Lung microvascular endothelial cell (primary cell): ENCODE measurements around the gene HMCES. TPM values are rescaled to one million over a fixed set of nuclear protein-coding genes. Genes with fewer than 3 reads are reported as not detected.
"Not testable (repeated sequence)": the region's sequence is repeated elsewhere in the genome, so short reads cannot be mapped to it uniquely, and the experiment has no call there.

Experiments
- DNase-seq, 2 donors: peaks; one replicate each; pipeline versions ENCODE4 v3.0.0 to v3.0.0-alpha.2; 2010; ENCODE audit warnings: low read depth in 2 of 2
- total RNA-seq: library from RNA; depleted of rRNA; stranded (reverse); fragments of >200 nt; gene quantifications from 2 replicates; pipeline ENCODE4 v1.2.1, GENCODE V29; 2014

Gene HMCES
- total RNA-seq, 1 donor from 2014 or later, result 18.7 TPM

- DNase-seq, result no peak
Measured at GRCh38 chr3:129257609-129258008, 21.1 kb upstream of the HMCES start.

- DNase-seq, result no peak
Measured at GRCh38 chr3:129259612-129260477, 18.8 kb upstream of the HMCES start.

- no peak for DNase-seq
Measured at GRCh38 chr3:129260606-129261005, 18.1 kb upstream of the HMCES start.

- no peak for DNase-seq
Measured at GRCh38 chr3:129261894-129262293, 16.8 kb upstream of the HMCES start.

- no peak for DNase-seq
Measured at GRCh38 chr3:129263161-129263910, 15.3 kb upstream of the HMCES start.

- not testable (repeated sequence) for DNase-seq
Measured at GRCh38 chr3:129264994-129265393, 13.7 kb upstream of the HMCES start.

- no peak for DNase-seq
Measured at GRCh38 chr3:129266651-129267050, 12.0 kb upstream of the HMCES start.

- no peak for DNase-seq
Measured at GRCh38 chr3:129268396-129268795, 10.3 kb upstream of the HMCES start.

- no peak for DNase-seq
Measured at GRCh38 chr3:129271674-129272073, 7.0 kb upstream of the HMCES start.

- peak in 1 of 2 donors; percentile 34 for DNase-seq
Measured at GRCh38 chr3:129276385-129276784, 2.3 kb upstream of the HMCES start.

GRCh38 chr3:129277829-129278271 lies 820 bp upstream of the HMCES start:
- DNase-seq, result peak; percentile 11 to 25

GRCh38 chr3:129278966-129279906 lies 566 bp downstream of the HMCES start:
- DNase-seq, result peak; percentile 47 to 65

- no peak for DNase-seq
Measured at GRCh38 chr3:129280183-129280582, 1.5 kb downstream of the HMCES start.

- no peak for DNase-seq
Measured at GRCh38 chr3:129281726-129282125, 3.1 kb downstream of the HMCES start.

- peak; percentile 64 to 77 for DNase-seq
Measured at GRCh38 chr3:129282727-129283327, 4.2 kb downstream of the HMCES start.

GRCh38 chr3:129286081-129286480 lies 7.4 kb downstream of the HMCES start:
- DNase-seq, result no peak

GRCh38 chr3:129288446-129288845 lies 9.8 kb downstream of the HMCES start:
- no peak for DNase-seq

- DNase-seq, result peak in 1 of 2 donors; percentile 52
Measured at GRCh38 chr3:129289201-129289921, 10.7 kb downstream of the HMCES start.

GRCh38 chr3:129291236-129291886 lies 12.7 kb downstream of the HMCES start:
- DNase-seq, result no peak

- no peak for DNase-seq
Measured at GRCh38 chr3:129295286-129295685, 16.6 kb downstream of the HMCES start.
